ENCODE measurements around the gene USP21. TPM values are rescaled to one million over a fixed set of nuclear protein-coding genes. Genes with fewer than 3 reads are reported as not detected.

USP21 gene
- total and polyA plus RNA-seq, 2 experiments from 2014 or later: 6.3 to 16.5 TPM

DNA sequence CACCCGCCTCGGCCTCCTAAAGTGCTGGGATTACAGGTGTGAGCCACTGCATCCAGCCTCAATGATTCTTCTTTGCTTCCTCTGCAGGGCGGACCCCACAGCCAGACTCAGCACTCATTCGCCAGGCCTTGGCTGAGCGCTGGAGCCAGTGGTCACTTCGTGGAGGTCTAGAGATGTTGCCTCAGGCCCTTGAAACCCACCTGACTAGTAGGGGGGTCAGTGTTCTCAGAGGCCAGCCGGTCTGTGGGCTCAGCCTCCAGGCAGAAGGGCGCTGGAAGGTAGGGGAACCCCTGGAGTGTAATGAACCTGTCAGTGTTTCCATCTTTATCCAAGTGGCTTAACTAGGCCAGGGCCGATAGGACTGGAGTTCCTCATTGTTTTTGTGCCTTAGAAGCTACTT lies 9.6 kb downstream of the USP21 start:
- 0 out of 2 replicates have a peak, but pooled peaks cover 9% of the 10 kb centered on the region for H3K79me2 ChIP-seq (ENCODE audit: insufficient read depth)
- H3K9me2 ChIP-seq (ENCODE audit: insufficient read depth): no peaks in the 10 kb centered on the region
- no peaks in the 10 kb centered on the region for H3K27me3 ChIP-seq (replicated peaks; ENCODE audit: insufficient read depth)
- no peak for TF ChIP-seq EZH2phosphoT487 (IDR thresholded peaks at IDR 0.05; ENCODE audit: insufficient read depth, low read depth)
- DNase-seq: no peak
- no peak overlapping the region for H2AFZ ChIP-seq
- no peak overlapping the region for H3K4me3 ChIP-seq
- H3K9ac ChIP-seq: no peak overlapping the region
- no peak overlapping the region for H3K4me2 ChIP-seq (ENCODE audit: unreplicated experiment)
- 92 to 94% methylated on average over 9 of the region's 9 CpGs for WGBS, 2 experiments (ENCODE audit: low coverage in 1 of 2, low lambda C conversion rate in 2 of 2, missing lambda C conversion rate in 2 of 2)
- peaks cover 28% of the 10 kb centered on the region for H3K4me1 ChIP-seq (ENCODE audit: insufficient read depth)
- H3F3A ChIP-seq (ENCODE audit: insufficient read depth): peaks cover 40% of the 10 kb centered on the region
- H3K9me3 ChIP-seq (ENCODE audit: low read depth): no peaks in the 10 kb centered on the region
- in situ Hi-C loops (cut with MboI): no loop called here
- no peaks in the 10 kb centered on the region for H4K20me1 ChIP-seq (ENCODE audit: insufficient read depth)
- H3K36me3 ChIP-seq (ENCODE audit: low read depth): peaks cover 23% of the 10 kb centered on the region
- H3K27ac ChIP-seq: no peak overlapping the region

DNA sequence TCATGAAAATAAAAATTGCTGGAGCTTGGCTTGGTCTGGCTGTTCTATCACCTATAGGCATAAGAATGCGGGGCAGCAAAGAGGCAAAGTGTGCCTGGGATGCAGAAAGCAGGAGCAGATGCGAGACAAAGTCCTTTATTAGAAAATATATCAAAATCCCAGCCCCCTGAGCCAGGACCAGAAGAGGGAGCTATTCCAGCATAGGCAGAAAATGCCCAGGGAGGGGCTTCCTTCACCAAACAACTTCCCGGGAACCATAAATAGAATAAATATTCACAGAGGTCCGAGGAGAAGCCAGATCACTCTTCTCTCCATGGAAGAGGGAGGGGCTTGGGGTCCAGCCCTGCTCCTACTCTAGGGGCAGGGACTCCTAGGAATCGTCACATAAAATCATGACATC lies 11.9 kb downstream of the USP21 start:
- Histone ChIP-seq H3F3A (ENCODE audit: insufficient read depth) (peaks cover 23% of the 10 kb centered on the region), H3K4me2 (ENCODE audit: unreplicated experiment) (no peak overlapping the region), H3K9ac (no peak overlapping the region), H3K4me3 (no peak overlapping the region), H4K20me1 (ENCODE audit: insufficient read depth) (no peaks in the 10 kb centered on the region), H3K4me1 (ENCODE audit: insufficient read depth) (peaks cover 23% of the 10 kb centered on the region), H3K9me2 (ENCODE audit: insufficient read depth) (no peaks in the 10 kb centered on the region), H2AFZ (no peak overlapping the region), H3K9me3 (ENCODE audit: low read depth) (no peaks in the 10 kb centered on the region), H3K79me2 (ENCODE audit: insufficient read depth) (peaks cover 15% of the 10 kb centered on the region), H3K36me3 (ENCODE audit: low read depth) (peaks cover 23% of the 10 kb centered on the region), H3K27ac (no peak overlapping the region), H3K27me3 (replicated peaks; ENCODE audit: insufficient read depth) (no peaks in the 10 kb centered on the region)
- peak; percentile 36 for DNase-seq
- TF ChIP-seq EZH2 (IDR thresholded peaks at IDR 0.05; ENCODE audit: insufficient read depth, poor library complexity, severe bottlenecking) (no peak), EZH2phosphoT487 (IDR thresholded peaks at IDR 0.05; ENCODE audit: insufficient read depth, low read depth) (no peak)
- WGBS, 2 experiments (ENCODE audit: low coverage in 1 of 2, low lambda C conversion rate in 2 of 2, missing lambda C conversion rate in 2 of 2): 60 to 61% methylated on average over 5 of the region's 5 CpGs
- in situ Hi-C loops (cut with MboI): no loop called here

DNA sequence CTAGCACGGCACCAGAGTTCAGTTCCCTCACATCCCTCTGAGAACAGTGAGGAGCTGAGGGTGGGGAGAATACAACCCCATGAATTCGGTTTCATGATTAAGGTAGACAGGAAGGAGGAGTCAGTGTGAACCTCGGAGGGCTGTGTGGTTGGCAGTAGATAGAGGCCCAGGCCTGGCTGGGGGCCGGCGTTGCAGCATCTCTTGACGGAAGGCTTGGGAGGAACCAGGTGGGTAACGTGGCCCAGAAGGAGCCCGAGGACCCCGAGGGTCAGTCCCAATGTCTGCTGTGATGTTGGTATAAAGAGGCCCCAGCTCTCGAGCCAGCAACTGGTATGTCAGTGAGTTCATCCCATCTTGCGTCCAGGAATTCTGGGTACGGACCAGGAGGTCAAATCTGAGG lies 12.4 kb downstream of the USP21 start:
- H3K27ac ChIP-seq: peak overlapping the region; percentile 93

DNA sequence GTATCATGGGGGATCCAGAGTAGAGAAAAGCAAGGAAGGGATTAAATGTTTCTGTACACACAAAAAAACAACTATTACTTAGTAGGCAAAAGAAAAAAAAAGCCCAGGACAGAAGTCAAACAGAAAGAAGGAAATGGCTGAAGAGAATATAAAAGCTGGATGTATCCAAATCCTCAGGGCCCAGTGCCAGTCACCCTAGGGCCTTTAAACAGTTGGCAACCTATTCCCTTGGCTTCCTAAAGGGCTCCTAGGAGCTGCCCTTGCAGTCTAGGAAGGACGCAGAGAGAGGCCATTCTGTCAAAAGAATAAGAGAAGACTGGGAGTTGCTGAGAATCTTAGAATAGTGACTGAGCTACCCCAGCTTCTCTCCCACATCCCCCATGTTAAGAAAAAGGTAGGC lies 13.0 kb downstream of the USP21 start:
- Histone ChIP-seq H3K4me2 (ENCODE audit: unreplicated experiment) (peak overlapping the region; percentile 73), H3K9me2 (ENCODE audit: insufficient read depth) (no peaks in the 10 kb centered on the region), H3K4me3 (peak overlapping the region; percentile 16; the same call in 1 of the 2 replicates), H4K20me1 (ENCODE audit: insufficient read depth) (no peaks in the 10 kb centered on the region), H2AFZ (no peak overlapping the region), H3K27me3 (replicated peaks; ENCODE audit: insufficient read depth) (no peaks in the 10 kb centered on the region), H3K36me3 (ENCODE audit: low read depth) (peaks cover 23% of the 10 kb centered on the region), H3K4me1 (ENCODE audit: insufficient read depth) (peaks cover 23% of the 10 kb centered on the region), H3K9me3 (ENCODE audit: low read depth) (no peaks in the 10 kb centered on the region), H3K9ac (peak overlapping the region; percentile 78), H3F3A (ENCODE audit: insufficient read depth) (peaks cover 25% of the 10 kb centered on the region), H3K27ac (peak overlapping the region; percentile 93), H3K79me2 (ENCODE audit: insufficient read depth) (peaks cover 26% of the 10 kb centered on the region)
- 100% methylated on average over 1 of the region's 1 CpG for WGBS, 2 experiments (ENCODE audit: low coverage in 1 of 2, low lambda C conversion rate in 2 of 2, missing lambda C conversion rate in 2 of 2)
- in situ Hi-C loops (cut with MboI): no loop called here
- TF ChIP-seq EZH2 (IDR thresholded peaks at IDR 0.05; ENCODE audit: insufficient read depth, poor library complexity, severe bottlenecking) (no peak), EZH2phosphoT487 (IDR thresholded peaks at IDR 0.05; ENCODE audit: insufficient read depth, low read depth) (no peak)
- DNase-seq: no peak

More for the DNA sequence above, 12.4 kb downstream of the USP21 start:
- TF ChIP-seq EZH2 (IDR thresholded peaks at IDR 0.05; ENCODE audit: insufficient read depth, poor library complexity, severe bottlenecking) (no peak), EZH2phosphoT487 (IDR thresholded peaks at IDR 0.05; ENCODE audit: insufficient read depth, low read depth) (no peak)
- in situ Hi-C loops (cut with MboI): no loop called here
- no peak overlapping the region for H3K4me2 ChIP-seq (ENCODE audit: unreplicated experiment)
- no peaks in the 10 kb centered on the region for H4K20me1 ChIP-seq (ENCODE audit: insufficient read depth)
- peaks cover 25% of the 10 kb centered on the region for H3F3A ChIP-seq (ENCODE audit: insufficient read depth)
- peaks cover 23% of the 10 kb centered on the region for H3K36me3 ChIP-seq (ENCODE audit: low read depth)
- WGBS, 2 experiments (ENCODE audit: low coverage in 1 of 2, low lambda C conversion rate in 2 of 2, missing lambda C conversion rate in 2 of 2): 67 to 69% methylated on average over 11 to 12 of the region's 12 CpGs
- DNase-seq: no peak
- peak overlapping the region; percentile 78; the same call in 1 of the 2 replicates for H3K9ac ChIP-seq
- no peaks in the 10 kb centered on the region for H3K27me3 ChIP-seq (replicated peaks; ENCODE audit: insufficient read depth)
- peaks cover 23% of the 10 kb centered on the region for H3K4me1 ChIP-seq (ENCODE audit: insufficient read depth)
- peaks cover 20% of the 10 kb centered on the region for H3K79me2 ChIP-seq (ENCODE audit: insufficient read depth)
- H3K4me3 ChIP-seq: no peak overlapping the region
- no peaks in the 10 kb centered on the region for H3K9me3 ChIP-seq (ENCODE audit: low read depth)
- no peak overlapping the region for H2AFZ ChIP-seq
- no peaks in the 10 kb centered on the region for H3K9me2 ChIP-seq (ENCODE audit: insufficient read depth)
